K562 (cell line): Measurements from ENCODE around the gene CYP11A1. TPM values are rescaled to one million over a fixed set of nuclear protein-coding genes. Genes with fewer than 3 reads are reported as not detected.

Source experiments
- ATAC-seq: fragments of 200-7000 bp; cut with Tn5 transposase; 3 replicates; pipeline ENCODE4 v1.9.1; 2020; ENCODE audit warnings: moderate library complexity
- BruUV-seq: library from RNA; stranded (reverse); fragments of 400-500 nt; replicated peaks from 2 replicates; lab custom pipeline; 2021; lab: Mats Ljungman, UMichigan
- CTCF ChIA-PET: fragments of 300-600 bp; formaldehyde crosslinking; extraction: SDS; loops from one replicate; lab custom pipeline; 2021; ENCODE audit warnings: low intra/inter-chr PET ratio; lab: Yijun Ruan, JAX
- POLR2A ChIA-PET: fragments of 300-600, 350-650 bp; sonication (Branson Sonifier 250); formaldehyde crosslinking; extraction: SDS; loops from one replicate; lab custom pipeline; 2021; ENCODE audit warnings: antibody characterized with exemption, inconsistent platforms; lab: Yijun Ruan, JAX
- DNase-seq, 4 experiments: peaks; one replicate each; pipeline versions ENCODE4 v3.0.0 to v3.0.0-alpha.2; 2011 to 2018; ENCODE audit warnings: low spot score in 3 of 4, mixed read lengths in 3 of 4; ENCODE audit errors: extremely low read depth in 1 of 4
- FAIRE-seq: peaks from 2 replicates; lab custom pipeline; 2011; peaks lifted over from hg19 to GRCh38; lab: Jason Lieb, UNC
- H2AFZ ChIP-seq: 2 replicates; pipeline ENCODE4 v1.6.0; 2011; ENCODE audit warnings: low read depth, low read length, control low read depth, inconsistent platforms
- H3K27ac ChIP-seq: fragments of 200-600 bp; 3 replicates; pipeline ENCODE4 v1.8.0; 2011; ENCODE audit warnings: low read depth, mild to moderate bottlenecking, control low read depth, inconsistent platforms, low read length, moderate library complexity, mixed read lengths; ENCODE audit errors: extremely low read depth
- H3K27me3 ChIP-seq, 2 experiments: fragments of 300-600 bp in 1 of 2; 2 replicates in 1 of 2; 3 replicates in 1 of 2; pipeline versions ENCODE4 v1.6.0 to v1.8.0; 2011; ENCODE audit warnings: inconsistent platforms in 2 of 2, low read length in 2 of 2, mild to moderate bottlenecking in 1 of 2, mixed read lengths in 1 of 2, moderate library complexity in 1 of 2; ENCODE audit not compliant: control insufficient read depth in 2 of 2, insufficient read depth in 2 of 2
- H3K36me3 ChIP-seq: fragments of 300-600 bp; 3 replicates; pipeline ENCODE4 v1.8.0; 2011; ENCODE audit warnings: mild to moderate bottlenecking, low read length, inconsistent platforms; ENCODE audit not compliant: control insufficient read depth, insufficient read depth
- H3K4me1 ChIP-seq, 2 experiments: fragments of 200-600 bp in 1 of 2; replicated peaks in 1 of 2; 2 replicates in 1 of 2; 3 replicates in 1 of 2; pipeline versions ENCODE4 v1.5.1 to v1.8.0; 2011; ENCODE audit warnings: inconsistent platforms in 2 of 2, low read length in 2 of 2, mild to moderate bottlenecking in 1 of 2, mixed read lengths in 1 of 2, moderate library complexity in 1 of 2; ENCODE audit not compliant: control insufficient read depth in 2 of 2, insufficient read depth in 2 of 2
- H3K4me2 ChIP-seq: 2 replicates; pipeline ENCODE4 v1.6.1; 2011; ENCODE audit warnings: low read length, control low read depth, inconsistent platforms, mixed read lengths; ENCODE audit not compliant: insufficient read depth
- H3K4me3 ChIP-seq: fragments of 200-600 bp; sonication (generic), shearing (Covaris generic); 2 replicates; pipeline ENCODE4 v1.5.1; 2016; ENCODE audit warnings: control low read depth, inconsistent platforms
- H3K79me2 ChIP-seq: fragments of 200-600 bp; 3 replicates; pipeline ENCODE4 v1.8.0; 2011; ENCODE audit warnings: low read length, inconsistent platforms; ENCODE audit not compliant: control insufficient read depth, insufficient read depth
- H3K9ac ChIP-seq, 2 experiments: 2 replicates each; pipeline versions ENCODE4 v1.6.0 to v1.6.1; 2011; ENCODE audit warnings: low read depth in 2 of 2, low read length in 2 of 2, control low read depth in 1 of 2, inconsistent platforms in 1 of 2, mild to moderate bottlenecking in 1 of 2, mixed read lengths in 1 of 2; ENCODE audit not compliant: insufficient read depth in 1 of 2
- H3K9me1 ChIP-seq: one replicate; pipeline ENCODE4 v1.6.0; 2011; ENCODE audit warnings: inconsistent platforms, mild to moderate bottlenecking, low read length, moderate library complexity; ENCODE audit not compliant: control insufficient read depth, insufficient read depth
- H3K9me3 ChIP-seq: replicated peaks from 2 replicates; pipeline ENCODE4 v1.5.1; 2011; ENCODE audit warnings: low read depth, low read length, inconsistent platforms; ENCODE audit not compliant: control insufficient read depth, insufficient read depth
- H4K20me1 ChIP-seq: replicated peaks from 2 replicates; pipeline ENCODE4 v1.6.1; 2011; ENCODE audit warnings: low read length, inconsistent platforms, mixed read lengths; ENCODE audit not compliant: control insufficient read depth, insufficient read depth
- EP400 ChIP-seq: fragments of 450-650 bp; IDR thresholded peaks from 2 replicates; pipeline ENCODE4 v1.6.1; 2017; ENCODE audit warnings: antibody characterized with exemption, mild to moderate bottlenecking, moderate library complexity
- ETV1 ChIP-seq: fragments of 450-650 bp; conservative IDR thresholded peaks from 2 replicates; pipeline ENCODE4 v1.6.1; 2016; ENCODE audit warnings: missing genetic modification characterization, control low read depth, low read depth, missing compliant biosample characterization
- GABPA ChIP-seq: fragments of 200-800 bp; sonication (Bioruptor generic); conservative IDR thresholded peaks from 2 replicates; pipeline ENCODE4 v1.6.1; 2016; ENCODE audit warnings: low read depth, missing genetic modification characterization, missing compliant biosample characterization
- HCFC1 ChIP-seq: IDR thresholded peaks from 2 replicates; pipeline ENCODE4 v1.6.1; 2012; ENCODE audit warnings: low read depth, low read length, improper control_type of control experiment
- KAT7 ChIP-seq: sonication (generic); formaldehyde crosslinking; IDR thresholded peaks from 2 replicates; pipeline ENCODE4 v1.8.0; 2022; ENCODE audit warnings: missing genetic modification reagents, mild to moderate bottlenecking, borderline replicate concordance
- MTA1 ChIP-seq: fragments of 450-650 bp; IDR thresholded peaks from 2 replicates; pipeline ENCODE4 v1.6.1; 2017; ENCODE audit warnings: borderline replicate concordance
- RBFOX2 ChIP-seq: fragments of 200-400 bp; formaldehyde crosslinking; IDR thresholded peaks from 2 replicates; pipeline ENCODE4 v1.6.1; 2017; ENCODE audit warnings: low read depth, mild to moderate bottlenecking, low read length, moderate library complexity
- TCFL5 ChIP-seq: fragments of 250-450 bp; sonication (Bioruptor Pico); conservative IDR thresholded peaks from 2 replicates; pipeline ENCODE4 v1.6.1; 2021; ENCODE audit warnings: mild to moderate bottlenecking, moderate library complexity, matching md5 sums
- WHSC1 ChIP-seq: IDR thresholded peaks from one replicate; pipeline ENCODE4 v1.6.1; 2012; ENCODE audit warnings: low read length, control low read depth, inconsistent platforms
- ZBTB1 ChIP-seq: sonication (generic); formaldehyde crosslinking; IDR thresholded peaks from 2 replicates; pipeline ENCODE4 v1.8.1; 2023; ENCODE audit warnings: missing genetic modification reagents, low read depth, mild to moderate bottlenecking, borderline replicate concordance
- ZFPM2 ChIP-seq: fragments of 250-450 bp; sonication (Bioruptor Pico); IDR thresholded peaks from 2 replicates; pipeline ENCODE4 v1.5.1; 2022; ENCODE audit warnings: mild to moderate bottlenecking
- WGBS: fragments of 100-300 bp; shearing (Covaris generic); methylation state at CpG from one replicate; pipeline ENCODE4 v1.1.6; 2016; ENCODE audit warnings: low coverage, mixed read lengths; ENCODE audit not compliant: insufficient coverage; ENCODE audit errors: missing lambda C conversion rate; 5-methylcytosine and 5-hydroxymethylcytosine counted together
- in situ Hi-C: fragments of 300-500 bp; cut with MboI; formaldehyde crosslinking; loops from 4 replicates; pipeline ENCODE4 v1.15.0; 2018; ENCODE audit warnings: inconsistent platforms, mixed read lengths
- intact Hi-C: fragments of 100-400 bp; cut with micrococcal nuclease; formaldehyde crosslinking; loops from 2 replicates; pipeline ENCODE4 v1.14.2; 2022
- polyA plus RNA-seq, 8 experiments: library from polyadenylated mRNA; depleted of rRNA in 4 of 8; stranded (reverse) in 5 of 8; unstranded in 3 of 8; fragments of >200 nt; fragmentation: Nextera tagmentation in 2 of 8; fragmentation: Illumina TruSeq in 1 of 8; extraction: Ambion mirVana in 2 of 8; extraction: Trizol in 1 of 8; gene quantifications; 2 replicates each; pipeline versions ENCODE4 v1.2.1 to v1.2.3, GENCODE V29; 2011 to 2014; ENCODE audit warnings: inconsistent platforms in 1 of 8, missing spikeins in 1 of 8
- total RNA-seq, 7 experiments: library from RNA; depleted of rRNA in 6 of 7; stranded (reverse); fragments of >200 nt in 6 of 7; fragmentation: Illumina TruSeq in 2 of 7; extraction: Trizol in 2 of 7; gene quantifications; 2 replicates each; pipeline versions ENCODE4 v1.2.1 to v1.2.3, GENCODE V29; 2011 to 2021; ENCODE audit warnings: low replicate concordance in 1 of 7
- TF ChIP-seq, protein P1 (sequence below): sonication (generic); formaldehyde crosslinking; IDR thresholded peaks from 2 replicates; pipeline ENCODE4 v1.8.0; 2022; ENCODE audit warnings: missing genetic modification reagents, mild to moderate bottlenecking, moderate library complexity, borderline replicate concordance
- TF ChIP-seq, protein P2 (sequence below), 3 experiments: fragments of 200-800 bp in 1 of 3; sonication (Bioruptor generic) in 1 of 3; sonication (generic) in 1 of 3; formaldehyde crosslinking in 1 of 3; IDR thresholded peaks; 2 replicates each; pipeline versions ENCODE4 v1.6.1 to v1.8.0; 2016 to 2022; ENCODE audit warnings: mild to moderate bottlenecking in 2 of 3, missing compliant biosample characterization in 2 of 3, missing genetic modification characterization in 2 of 3, missing genetic modification reagents in 1 of 3

The CYP11A1 gene
- total and polyA plus RNA-seq, 9 of the 15 experiments (the other 6 are each of a cell fraction or from before 2014, with no cell fraction given), result 0.06 to 0.24 (median 0.10) TPM; not detected in 4

DNA sequence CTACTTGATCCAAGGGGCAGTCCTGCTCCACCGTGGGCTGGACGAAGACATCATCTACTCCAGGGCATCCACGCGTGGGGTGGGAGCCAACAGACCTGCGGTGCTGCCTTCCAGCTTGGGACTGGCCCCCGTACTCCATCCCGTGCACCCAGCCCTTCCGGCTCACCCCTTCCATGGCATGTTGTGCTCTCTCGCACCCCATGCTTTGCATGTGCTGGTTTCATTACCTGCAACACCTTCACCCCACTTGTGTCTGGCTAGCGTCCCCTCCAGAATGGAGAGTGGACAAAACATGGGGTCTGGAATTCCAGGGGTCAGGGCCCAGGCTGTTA, 36.1 kb upstream of the CYP11A1 start (continued):
- TF ChIP-seq, protein P1, sequence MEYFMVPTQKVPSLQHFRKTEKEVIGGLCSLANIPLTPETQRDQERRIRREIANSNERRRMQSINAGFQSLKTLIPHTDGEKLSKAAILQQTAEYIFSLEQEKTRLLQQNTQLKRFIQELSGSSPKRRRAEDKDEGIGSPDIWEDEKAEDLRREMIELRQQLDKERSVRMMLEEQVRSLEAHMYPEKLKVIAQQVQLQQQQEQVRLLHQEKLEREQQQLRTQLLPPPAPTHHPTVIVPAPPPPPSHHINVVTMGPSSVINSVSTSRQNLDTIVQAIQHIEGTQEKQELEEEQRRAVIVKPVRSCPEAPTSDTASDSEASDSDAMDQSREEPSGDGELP (CRISPR knock-in tag), result no peak
- TF ChIP-seq, all 486 proteins: peak for 0

DNA sequence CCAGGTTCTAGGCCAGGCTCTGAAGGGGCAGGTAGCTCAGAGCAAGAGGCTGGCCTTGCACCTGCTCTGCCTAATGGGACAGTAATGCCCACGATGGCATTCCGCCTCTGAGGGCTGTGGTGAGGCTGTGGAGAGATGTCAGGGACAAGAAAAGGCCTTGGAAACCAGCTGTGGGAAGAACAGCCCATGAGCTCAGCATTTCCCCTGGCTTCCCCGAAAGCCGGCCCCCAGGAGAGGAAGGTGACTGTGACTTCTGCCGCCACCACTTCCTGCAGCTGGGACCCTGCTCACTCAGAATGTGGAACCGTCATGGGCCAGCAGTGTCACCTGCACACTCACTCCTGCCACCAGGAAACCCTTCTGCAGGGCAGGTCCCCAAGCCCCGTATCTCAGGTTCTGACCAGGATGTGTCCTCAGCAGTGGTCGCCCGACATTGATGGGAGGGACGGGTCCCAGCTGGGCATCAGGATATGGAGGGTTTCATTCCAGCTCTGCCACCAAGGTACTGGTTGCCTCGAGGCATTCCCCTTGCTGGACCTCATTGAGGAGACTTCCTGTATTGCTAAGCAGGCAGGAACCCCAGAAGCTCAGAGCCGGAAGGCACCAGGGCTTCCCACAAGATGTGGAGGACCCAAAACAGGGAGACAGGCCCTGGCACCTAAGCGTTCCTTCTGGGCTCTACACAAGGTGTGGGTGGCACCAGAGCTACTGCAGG, 35.6 kb upstream of the CYP11A1 start:
- FAIRE-seq (no peak), DNase-seq (no peak), ATAC-seq (no peak)
- no peaks in the 10 kb centered on the region for H3K36me3 ChIP-seq
- no peak overlapping the region for H3K4me3 ChIP-seq
- TF ChIP-seq GABPA (tag) (peak; percentile 44; the same call in 1 of the 2 replicates), KAT7 (no peak), RBFOX2 (no peak), HCFC1 (no peak), MTA1 (no peak), ZBTB1 (CRISPR knock-in tag) (no peak), WHSC1 (no peak), TCFL5 (CRISPR knock-in tag) (no peak), EP400 (no peak), ETV1 (tag) (no peak), ZFPM2 (CRISPR knock-in tag) (no peak)
- TF ChIP-seq, protein P1 (CRISPR knock-in tag), result peak; percentile 63
- TF ChIP-seq, protein P2, sequence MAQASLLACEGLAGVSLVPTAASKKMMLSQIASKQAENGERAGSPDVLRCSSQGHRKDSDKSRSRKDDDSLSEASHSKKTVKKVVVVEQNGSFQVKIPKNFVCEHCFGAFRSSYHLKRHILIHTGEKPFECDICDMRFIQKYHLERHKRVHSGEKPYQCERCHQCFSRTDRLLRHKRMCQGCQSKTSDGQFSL (CRISPR knock-in tag; IDR thresholded peaks at IDR 0.05), result no peak
- TF ChIP-seq, protein P2 (tag; IDR thresholded peaks at IDR 0.05), result no peak
- H3K27ac ChIP-seq, result no peak overlapping the region
- no peaks in the 10 kb centered on the region for H3K9me3 ChIP-seq
- no peak overlapping the region for H3K4me2 ChIP-seq
- ChIA-PET CTCF (no interaction called here), POLR2A (interaction anchor here (0.6 to 3.9 kb wide), 3 partner anchors 9 to 58 kb away, joined by 3 to 24 read pairs (median 5); partner anchors contain the start of gene UBL7)
- no peaks in the 10 kb centered on the region for H4K20me1 ChIP-seq
- H3K27me3 ChIP-seq, result no peaks in the 10 kb centered on the region
- WGBS, result 53% methylated on average over 13 of the region's 13 CpGs
- BruUV-seq, result no TSS peak
- H3K9ac ChIP-seq, result peak overlapping the region in 1 of 2 experiments; percentile 78; a peak in 2 of 4 replicates
- H3K4me1 ChIP-seq, result peaks cover 58 to 64% of the 10 kb centered on the region in 2 experiments
- H2AFZ ChIP-seq, result peak overlapping the region; percentile 34
- intact Hi-C loops (no loop called here), in situ Hi-C loops (no loop called here)
- H3K79me2 ChIP-seq, result no peaks in the 10 kb centered on the region
- no peaks in the 10 kb centered on the region for H3K9me1 ChIP-seq
